Measurements from ENCODE around the gene GALNT2.

GALNT2 gene

GRCh38 chr1:230155021-230155420, 88.0 kb downstream of the GALNT2 start:
- no peaks in the 10 kb centered on the region for H3K9me3 ChIP-seq (ENCODE audit: low read length)
- no peaks in the 10 kb centered on the region for H3K27me3 ChIP-seq (ENCODE audit: control insufficient read depth in 1 of 2, insufficient read depth in 2 of 2, low read length in 2 of 2)
- no peaks in the 10 kb centered on the region for H3K36me3 ChIP-seq (ENCODE audit: insufficient read depth, low read length)
- no peak overlapping the region for H3K4me3 ChIP-seq (ENCODE audit: low read depth in 1 of 2, low read length in 2 of 2)
- no peak overlapping the region for H3K27ac ChIP-seq (ENCODE audit: low read depth, low read length)
- peaks cover 11% of the 10 kb centered on the region for H3K4me1 ChIP-seq (ENCODE audit: insufficient read depth, low read length)
- no peak overlapping the region for H3K9ac ChIP-seq (ENCODE audit: low read length)

GRCh38 chr1:230156068-230156467, 89.0 kb downstream of the GALNT2 start:
- Histone ChIP-seq H3K27me3 (ENCODE audit: control insufficient read depth in 1 of 2, insufficient read depth in 2 of 2, low read length in 2 of 2) (no peaks in the 10 kb centered on the region), H3K27ac (ENCODE audit: low read depth, low read length) (no peak overlapping the region), H3K4me3 (ENCODE audit: low read depth in 1 of 2, low read length in 2 of 2) (no peak overlapping the region), H3K9ac (ENCODE audit: low read length) (no peak overlapping the region), H3K36me3 (ENCODE audit: insufficient read depth, low read length) (no peaks in the 10 kb centered on the region), H3K4me1 (ENCODE audit: insufficient read depth, low read length) (peaks cover 11% of the 10 kb centered on the region), H3K9me3 (ENCODE audit: low read length) (no peaks in the 10 kb centered on the region)

GRCh38 chr1:230156536-230156935, 89.5 kb downstream of the GALNT2 start:
- H3K4me1 ChIP-seq (ENCODE audit: insufficient read depth, low read length) = peaks cover 11% of the 10 kb centered on the region

GRCh38 chr1:230157420-230158390, 90.7 kb downstream of the GALNT2 start:
- Histone ChIP-seq H3K27me3 (ENCODE audit: control insufficient read depth in 1 of 2, insufficient read depth in 2 of 2, low read length in 2 of 2) (no peaks in the 10 kb centered on the region), H3K4me3 (ENCODE audit: low read depth in 1 of 2, low read length in 2 of 2) (no peak overlapping the region), H3K27ac (ENCODE audit: low read depth, low read length) (no peak overlapping the region), H3K9ac (ENCODE audit: low read length) (no peak overlapping the region), H3K4me1 (ENCODE audit: insufficient read depth, low read length) (peaks cover 11% of the 10 kb centered on the region), H3K36me3 (ENCODE audit: insufficient read depth, low read length) (no peaks in the 10 kb centered on the region), H3K9me3 (ENCODE audit: low read length) (no peaks in the 10 kb centered on the region)

More at GRCh38 chr1:230156536-230156935, 89.5 kb downstream of the GALNT2 start:
- Histone ChIP-seq H3K4me3 (ENCODE audit: low read depth in 1 of 2, low read length in 2 of 2) (no peak overlapping the region), H3K36me3 (ENCODE audit: insufficient read depth, low read length) (no peaks in the 10 kb centered on the region), H3K9me3 (ENCODE audit: low read length) (no peaks in the 10 kb centered on the region), H3K27ac (ENCODE audit: low read depth, low read length) (no peak overlapping the region), H3K27me3 (ENCODE audit: control insufficient read depth in 1 of 2, insufficient read depth in 2 of 2, low read length in 2 of 2) (no peaks in the 10 kb centered on the region), H3K9ac (ENCODE audit: low read length) (no peak overlapping the region)

GRCh38 chr1:230158415-230159291, 91.6 kb downstream of the GALNT2 start:
- no peak overlapping the region for H3K9ac ChIP-seq (ENCODE audit: low read length)

GRCh38 chr1:230159580-230159979, 92.5 kb downstream of the GALNT2 start:
- Histone ChIP-seq H3K9me3 (ENCODE audit: low read length) (no peaks in the 10 kb centered on the region), H3K9ac (ENCODE audit: low read length) (no peak overlapping the region), H3K4me3 (ENCODE audit: low read depth in 1 of 2, low read length in 2 of 2) (no peak overlapping the region), H3K4me1 (ENCODE audit: insufficient read depth, low read length) (peaks cover 11% of the 10 kb centered on the region), H3K36me3 (ENCODE audit: insufficient read depth, low read length) (no peaks in the 10 kb centered on the region), H3K27me3 (ENCODE audit: control insufficient read depth in 1 of 2, insufficient read depth in 2 of 2, low read length in 2 of 2) (no peaks in the 10 kb centered on the region), H3K27ac (ENCODE audit: low read depth, low read length) (no peak overlapping the region)

More at GRCh38 chr1:230158415-230159291, 91.6 kb downstream of the GALNT2 start:
- no peaks in the 10 kb centered on the region for H3K9me3 ChIP-seq (ENCODE audit: low read length)
- no peaks in the 10 kb centered on the region for H3K36me3 ChIP-seq (ENCODE audit: insufficient read depth, low read length)
- H3K4me3 ChIP-seq (ENCODE audit: low read depth in 1 of 2, low read length in 2 of 2) = no peak overlapping the region
- H3K4me1 ChIP-seq (ENCODE audit: insufficient read depth, low read length) = peaks cover 11% of the 10 kb centered on the region
- no peak overlapping the region for H3K27ac ChIP-seq (ENCODE audit: low read depth, low read length)
- H3K27me3 ChIP-seq (ENCODE audit: control insufficient read depth in 1 of 2, insufficient read depth in 2 of 2, low read length in 2 of 2) = no peaks in the 10 kb centered on the region

GRCh38 chr1:230160957-230161771, 94.1 kb downstream of the GALNT2 start:
- H3K4me1 ChIP-seq (ENCODE audit: insufficient read depth, low read length) = peaks cover 11% of the 10 kb centered on the region
- no peaks in the 10 kb centered on the region for H3K9me3 ChIP-seq (ENCODE audit: low read length)
- H3K9ac ChIP-seq (ENCODE audit: low read length) = no peak overlapping the region
- H3K27ac ChIP-seq (ENCODE audit: low read depth, low read length) = no peak overlapping the region
- no peaks in the 10 kb centered on the region for H3K27me3 ChIP-seq (ENCODE audit: control insufficient read depth in 1 of 2, insufficient read depth in 2 of 2, low read length in 2 of 2)
- no peaks in the 10 kb centered on the region for H3K36me3 ChIP-seq (ENCODE audit: insufficient read depth, low read length)
- no peak overlapping the region for H3K4me3 ChIP-seq (ENCODE audit: low read depth in 1 of 2, low read length in 2 of 2)

GRCh38 chr1:230163205-230163604, 96.2 kb downstream of the GALNT2 start:
- H3K4me1 ChIP-seq (ENCODE audit: insufficient read depth, low read length) = peaks cover 7% of the 10 kb centered on the region
- H3K9ac ChIP-seq (ENCODE audit: low read length) = no peak overlapping the region
- no peak overlapping the region for H3K27ac ChIP-seq (ENCODE audit: low read depth, low read length)
- no peaks in the 10 kb centered on the region for H3K36me3 ChIP-seq (ENCODE audit: insufficient read depth, low read length)
- H3K9me3 ChIP-seq (ENCODE audit: low read length) = no peaks in the 10 kb centered on the region
- no peak overlapping the region for H3K4me3 ChIP-seq (ENCODE audit: low read depth in 1 of 2, low read length in 2 of 2)
- no peaks in the 10 kb centered on the region for H3K27me3 ChIP-seq (ENCODE audit: control insufficient read depth in 1 of 2, insufficient read depth in 2 of 2, low read length in 2 of 2)

GRCh38 chr1:230163719-230164118, 96.7 kb downstream of the GALNT2 start:
- no peak overlapping the region for H3K9ac ChIP-seq (ENCODE audit: low read length)
- H3K4me1 ChIP-seq (ENCODE audit: insufficient read depth, low read length) = peaks cover 2% of the 10 kb centered on the region
- H3K9me3 ChIP-seq (ENCODE audit: low read length) = no peaks in the 10 kb centered on the region

GRCh38 chr1:230165536-230165935, 98.5 kb downstream of the GALNT2 start:
- no peak overlapping the region for H3K27ac ChIP-seq (ENCODE audit: low read depth, low read length)
- H3K9ac ChIP-seq (ENCODE audit: low read length) = no peak overlapping the region
- peaks cover 9% of the 10 kb centered on the region for H3K4me1 ChIP-seq (ENCODE audit: insufficient read depth, low read length)

More at GRCh38 chr1:230163719-230164118, 96.7 kb downstream of the GALNT2 start:
- Histone ChIP-seq H3K4me3 (ENCODE audit: low read depth in 1 of 2, low read length in 2 of 2) (no peak overlapping the region), H3K36me3 (ENCODE audit: insufficient read depth, low read length) (no peaks in the 10 kb centered on the region), H3K27me3 (ENCODE audit: control insufficient read depth in 1 of 2, insufficient read depth in 2 of 2, low read length in 2 of 2) (no peaks in the 10 kb centered on the region), H3K27ac (ENCODE audit: low read depth, low read length) (no peak overlapping the region)

More at GRCh38 chr1:230165536-230165935, 98.5 kb downstream of the GALNT2 start:
- Histone ChIP-seq H3K9me3 (ENCODE audit: low read length) (no peaks in the 10 kb centered on the region), H3K36me3 (ENCODE audit: insufficient read depth, low read length) (no peaks in the 10 kb centered on the region), H3K4me3 (ENCODE audit: low read depth in 1 of 2, low read length in 2 of 2) (no peak overlapping the region), H3K27me3 (ENCODE audit: control insufficient read depth in 1 of 2, insufficient read depth in 2 of 2, low read length in 2 of 2) (no peaks in the 10 kb centered on the region)
